Measurements from ENCODE around the gene GAA. TPM values are rescaled to one million over a fixed set of nuclear protein-coding genes. Genes with fewer than 3 reads are reported as not detected.

GAA gene
- total and polyA plus RNA-seq, 2 of the 8 experiments (the other 6 are each of a cell fraction or from before 2014, with no cell fraction given) = 14.8 to 30.0 TPM

GRCh38 chr17:80169107-80169506 lies 67.7 kb downstream of the GAA start (continued):
- TF ChIP-seq JUND (IDR thresholded peaks at IDR 0.05; ENCODE audit: low read length) = no peak
- TF ChIP-seq SUZ12 (IDR thresholded peaks at IDR 0.05; ENCODE audit: low read length) = no peak
- no peak for TF ChIP-seq POLR2AphosphoS5 (IDR thresholded peaks at IDR 0.05; ENCODE audit: low read depth, low read length)

MicroRNA genes within 50 kb of the gene (microRNA counts, 767-probe panel; counts per million panel counts)
- microRNA hsa-miR-1268b = 879 counts per million, percentile 95 among the panel's probes with 10 or more counts

Small RNA genes lying within 50 kb of the gene (microRNA-seq; reads per million reads assigned to microRNA genes)
- 0 reads per million in 2 experiments for gene MIR1268B (ENCODE audit: borderline microRNAs expressed in 2 of 2, borderline number of aligned reads in 2 of 2, borderline replicate concordance in 1 of 2)

Small RNA genes lying within 50 kb of the gene (small RNA-seq; reads per million reads assigned to genes)
- not detected for gene AC087741.2 (ENCODE audit: insufficient read depth)
- not detected for gene MIR1268B (ENCODE audit: insufficient read depth)

Other genes with a start within 250 kb of the GAA start
- gene TBC1D16, start 65.7 kb upstream of the GAA start, total RNA-seq (2021; fragmentation: NEBNext Ultra II Directional; extraction: Animal tissue kit (Norgen Biotek cat#: 25700)) = 109 and 111 TPM in 2 replicates
- gene TBC1D16, start 65.7 kb upstream of the GAA start, polyA plus RNA-seq (2011; rRNA removed) = 21.1 and 29.7 TPM in 2 replicates
- gene CCDC40, start 64.9 kb upstream of the GAA start, total RNA-seq (2021; fragmentation: NEBNext Ultra II Directional; extraction: Animal tissue kit (Norgen Biotek cat#: 25700)) = 11.5 and 11.6 TPM in 2 replicates
- 4.1 and 4.8 TPM in 2 replicates for gene CCDC40, start 64.9 kb upstream of the GAA start, polyA plus RNA-seq (2011; rRNA removed)
- 146 and 155 TPM in 2 replicates for gene EIF4A3, start 45.5 kb downstream of the GAA start, total RNA-seq (2021; fragmentation: NEBNext Ultra II Directional; extraction: Animal tissue kit (Norgen Biotek cat#: 25700))
- gene EIF4A3, start 45.5 kb downstream of the GAA start, polyA plus RNA-seq (2011; rRNA removed) = 99.1 and 142 TPM in 2 replicates
- not detected in 2 replicates for gene CARD14, start 68.4 kb downstream of the GAA start, total RNA-seq (2021; fragmentation: NEBNext Ultra II Directional; extraction: Animal tissue kit (Norgen Biotek cat#: 25700))
- 0.08 and 0.16 TPM in 2 replicates for gene CARD14, start 68.4 kb downstream of the GAA start, polyA plus RNA-seq (2011; rRNA removed)
- gene SGSH, start 118.8 kb downstream of the GAA start, total RNA-seq (2021; fragmentation: NEBNext Ultra II Directional; extraction: Animal tissue kit (Norgen Biotek cat#: 25700)) = 15.6 and 19.6 TPM in 2 replicates
- gene SGSH, start 118.8 kb downstream of the GAA start, polyA plus RNA-seq (2011; rRNA removed) = 18.0 and 39.2 TPM in 2 replicates
- 15.5 and 18.2 TPM in 2 replicates for gene SLC26A11, start 118.8 kb downstream of the GAA start, total RNA-seq (2021; fragmentation: NEBNext Ultra II Directional; extraction: Animal tissue kit (Norgen Biotek cat#: 25700))
- 25.9 and 36.4 TPM in 2 replicates for gene SLC26A11, start 118.8 kb downstream of the GAA start, polyA plus RNA-seq (2011; rRNA removed)
- 62.1 and 62.8 TPM in 2 replicates for gene RNF213, start 159.3 kb downstream of the GAA start, total RNA-seq (2021; fragmentation: NEBNext Ultra II Directional; extraction: Animal tissue kit (Norgen Biotek cat#: 25700))
- gene RNF213, start 159.3 kb downstream of the GAA start, polyA plus RNA-seq (2011; rRNA removed) = 30.4 and 33.8 TPM in 2 replicates